GM18526 (cell line): Measurements from ENCODE around the gene OR10H5.

Source experiments
- POLR2A ChIP-seq: IDR thresholded peaks from 3 replicates; pipeline ENCODE4 v1.6.1; 2011; ENCODE audit not compliant: insufficient read length; ENCODE audit errors: extremely low read depth

The OR10H5 gene

GRCh38 chr19:15841875-15842569, 54.6 kb downstream of the OR10H5 start:
- no peak for TF ChIP-seq POLR2A

GRCh38 chr19:15843203-15843893, 55.9 kb downstream of the OR10H5 start:
- TF ChIP-seq POLR2A, result no peak

- TF ChIP-seq POLR2A, result no peak
Observed at GRCh38 chr19:15846923-15847322, 59.5 kb downstream of the OR10H5 start.

GRCh38 chr19:15850385-15850784, 62.9 kb downstream of the OR10H5 start:
- no peak for TF ChIP-seq POLR2A
